ENCODE measurements around the gene GLI3.
"Not testable (repeated sequence)": the region's sequence is repeated elsewhere in the genome, so short reads cannot be mapped to it uniquely, and the experiment has no call there.

GLI3 gene

DNA sequence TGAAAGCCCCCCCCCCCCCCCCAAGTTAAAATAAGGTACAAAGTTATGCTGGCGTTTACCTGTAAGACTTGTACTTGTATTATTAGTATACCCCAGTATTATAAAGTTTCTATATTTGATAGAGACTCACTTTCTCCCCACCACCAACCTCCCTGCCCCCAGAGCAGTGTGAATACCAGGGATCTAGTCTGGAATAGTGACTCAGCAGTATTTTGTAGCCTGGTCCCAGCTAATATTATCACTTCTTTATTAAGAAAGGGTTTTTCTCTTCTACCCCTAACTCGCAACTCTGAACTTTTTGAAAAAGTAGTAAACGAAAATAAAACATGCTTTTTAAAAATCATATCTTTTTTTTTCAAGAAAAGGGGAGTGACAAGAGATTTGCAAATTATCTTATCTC is 26.7 kb downstream of the GLI3 start:
- DNase-seq, result no peak

DNA sequence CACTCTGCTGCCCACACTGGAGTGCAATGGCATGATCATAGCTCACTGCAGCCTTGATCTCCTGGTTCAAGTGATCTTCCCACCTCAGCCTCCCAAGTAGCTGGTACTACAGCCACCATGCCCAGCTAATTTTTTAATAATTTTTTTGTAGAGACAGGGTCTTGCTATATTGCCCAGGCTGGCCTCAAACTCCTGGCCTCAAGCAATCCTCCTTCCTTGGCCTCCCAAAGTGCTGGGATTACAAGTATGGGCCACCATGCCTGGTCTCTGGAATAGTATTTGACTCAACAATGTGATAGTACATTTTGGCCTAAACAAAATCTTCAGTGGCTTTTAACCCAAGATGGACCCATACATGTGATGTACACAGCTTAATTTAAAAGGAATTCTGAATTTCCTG is 27.9 kb downstream of the GLI3 start:
- not testable (repeated sequence) for DNase-seq

DNA sequence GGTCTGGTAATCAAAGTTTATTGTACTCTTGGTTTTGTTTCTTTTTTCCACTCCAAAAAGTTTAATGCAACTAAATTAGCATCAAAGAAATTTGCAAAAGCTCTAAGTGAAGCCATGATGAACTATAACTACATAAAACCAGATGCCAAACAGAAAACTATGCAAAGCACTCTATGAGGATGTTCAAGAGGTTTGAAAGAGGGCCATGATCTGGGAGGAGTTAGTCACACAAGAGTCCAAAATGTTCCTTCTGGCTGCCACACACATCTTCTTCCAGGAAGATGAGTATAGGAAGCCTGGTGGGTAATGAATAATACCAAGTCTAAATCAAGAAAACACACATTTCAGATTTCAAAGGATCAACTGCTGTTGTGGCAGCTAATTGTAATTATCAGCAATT is 28.4 kb downstream of the GLI3 start:
- no peak for DNase-seq

DNA sequence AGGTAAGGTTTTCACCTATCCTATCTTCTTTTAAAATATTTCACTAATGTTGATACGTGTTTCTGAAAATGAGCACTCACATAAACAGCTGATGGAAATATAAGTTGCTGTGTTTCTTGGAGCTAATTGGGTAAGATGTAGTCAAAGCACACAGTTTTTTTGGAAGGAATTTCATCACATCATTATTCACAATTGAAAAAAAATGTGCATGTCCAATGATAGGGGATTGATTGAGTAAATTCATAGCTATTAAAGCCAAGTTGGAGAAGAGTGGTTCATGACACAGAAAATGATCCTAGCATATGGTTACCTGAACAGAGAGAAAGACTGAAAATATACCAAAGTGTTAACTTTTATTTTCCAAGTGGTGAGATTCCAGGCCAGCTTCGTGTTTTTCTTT is 29.6 kb downstream of the GLI3 start:
- DNase-seq, result no peak

GRCh38 chr7:42203336-42203735 is 33.7 kb downstream of the GLI3 start:
- no peak for DNase-seq

- DNase-seq, result no peak
These were observed 34.4 kb downstream of the GLI3 start for GRCh38 chr7:42202601-42203000.

DNA sequence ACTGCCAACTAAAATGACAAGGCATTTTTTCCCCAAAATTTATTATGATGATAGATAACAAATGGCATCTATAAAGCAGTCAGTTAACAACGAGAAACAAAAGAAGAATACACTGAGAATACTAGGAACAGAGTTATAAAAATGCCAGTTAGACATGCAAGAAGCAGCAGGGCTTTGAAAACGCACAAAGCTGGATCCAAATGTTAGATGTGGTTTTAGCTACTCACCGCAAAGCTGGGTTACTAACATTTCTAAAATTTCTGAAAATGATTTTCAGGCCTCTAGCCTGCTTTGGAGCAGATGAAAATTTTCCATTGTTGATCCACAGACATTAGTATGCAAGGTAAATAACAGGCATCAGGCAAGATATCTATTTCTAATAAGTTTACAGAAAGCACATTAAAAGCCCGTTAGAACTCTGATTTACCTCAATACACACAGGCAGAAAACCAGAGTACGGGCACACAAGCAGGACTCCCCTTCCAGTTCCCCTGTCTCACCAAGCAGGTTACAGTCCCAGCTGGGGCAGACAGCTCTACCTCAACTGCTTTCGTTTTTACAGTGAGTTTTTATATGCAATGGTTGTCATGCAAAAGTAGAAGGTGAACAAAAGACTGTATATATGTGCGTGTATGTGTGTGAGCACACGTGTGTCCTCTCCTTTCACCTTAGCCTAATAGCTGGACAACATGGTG is 37.9 kb downstream of the GLI3 start:
- no peak for DNase-seq

DNA sequence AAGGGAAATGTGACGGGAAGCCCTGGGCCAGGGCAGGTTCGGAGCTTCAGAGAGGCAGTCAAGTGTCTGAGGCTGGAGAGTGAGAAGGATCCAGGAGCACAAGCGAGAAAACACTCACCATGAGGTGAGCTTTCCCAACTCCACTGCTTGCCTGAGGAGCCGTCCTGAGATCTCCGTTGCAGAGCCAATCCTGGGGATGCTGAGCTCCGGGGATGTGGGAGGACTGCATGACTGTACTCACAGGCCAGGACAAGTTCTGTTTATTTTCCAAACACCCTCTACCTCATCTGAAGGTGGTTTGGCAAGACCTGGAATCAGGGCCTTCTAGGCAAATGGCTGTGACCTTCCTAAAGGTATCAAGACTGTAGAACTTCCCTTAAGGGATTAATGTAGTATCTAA is 38.7 kb downstream of the GLI3 start:
- DNase-seq, result no peak

- no peak for DNase-seq
These were observed 39.6 kb downstream of the GLI3 start for GRCh38 chr7:42197451-42197850.

- DNase-seq, result no peak
These were observed 42.8 kb downstream of the GLI3 start for GRCh38 chr7:42194238-42194637.

- no peak for DNase-seq
These were observed 43.4 kb downstream of the GLI3 start for GRCh38 chr7:42193471-42194129.

- DNase-seq, result no peak
These were observed 44.1 kb downstream of the GLI3 start for GRCh38 chr7:42192851-42193461.

DNA sequence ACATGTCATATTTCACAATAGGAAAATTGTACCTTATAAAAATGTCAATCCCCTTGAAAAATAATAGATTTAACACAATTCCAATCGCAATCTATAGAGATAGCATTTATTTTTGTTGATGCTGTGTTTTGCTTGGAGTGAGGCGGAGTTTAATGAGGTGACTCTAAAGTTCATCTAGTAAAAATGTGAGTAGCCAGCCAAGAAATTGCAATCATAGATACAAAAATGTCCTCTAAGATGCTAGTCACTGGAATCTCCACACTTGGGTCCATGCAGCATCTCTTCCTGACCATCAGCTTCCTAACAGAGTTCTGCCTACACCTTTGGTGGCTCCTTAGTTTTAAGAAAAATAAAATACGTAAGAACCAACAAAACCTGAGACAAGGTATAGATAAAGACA is 44.9 kb downstream of the GLI3 start:
- no peak for DNase-seq

GRCh38 chr7:42189535-42189934 is 47.5 kb downstream of the GLI3 start:
- DNase-seq, result no peak

- DNase-seq, result no peak
These were observed 50.9 kb downstream of the GLI3 start for GRCh38 chr7:42186151-42186550.

DNA sequence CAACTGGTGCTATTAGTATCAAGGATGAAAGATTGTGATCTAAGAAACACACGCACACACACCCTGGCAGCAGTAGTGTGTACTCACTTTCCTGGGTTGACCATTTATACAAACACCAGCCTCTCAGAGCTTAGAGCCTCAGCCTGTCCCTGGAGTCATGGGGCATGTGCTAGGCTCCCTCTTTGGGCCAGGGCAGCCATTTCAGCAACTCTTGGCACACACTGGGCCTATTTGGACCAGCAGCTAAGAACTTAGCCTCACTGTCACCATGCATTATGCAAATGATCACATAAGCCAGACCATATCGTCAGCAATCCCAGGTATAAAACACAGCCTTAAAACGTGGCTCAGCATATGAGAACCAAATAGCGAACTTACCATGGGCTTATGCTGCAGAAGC is 51.3 kb downstream of the GLI3 start:
- no peak for DNase-seq

DNA sequence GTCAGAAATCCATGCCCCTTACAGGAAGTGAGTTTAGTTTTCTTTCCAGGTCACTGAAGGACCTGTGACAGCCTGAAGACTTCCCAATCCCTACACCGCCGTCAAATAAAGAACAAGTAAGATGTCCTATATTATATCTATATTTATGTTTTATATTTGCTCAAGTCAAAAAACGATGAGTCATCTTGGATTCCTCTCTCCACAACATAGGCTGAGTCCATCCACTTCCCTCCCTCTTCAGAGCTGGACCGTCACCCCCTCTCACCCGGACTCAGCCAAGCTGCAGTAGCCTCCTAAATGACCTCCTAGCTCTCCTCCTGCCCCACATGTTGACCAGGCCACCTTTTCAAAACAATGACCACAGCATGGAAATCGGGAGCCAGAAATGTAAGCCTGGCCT is 53.5 kb downstream of the GLI3 start:
- no peak for DNase-seq

DNA sequence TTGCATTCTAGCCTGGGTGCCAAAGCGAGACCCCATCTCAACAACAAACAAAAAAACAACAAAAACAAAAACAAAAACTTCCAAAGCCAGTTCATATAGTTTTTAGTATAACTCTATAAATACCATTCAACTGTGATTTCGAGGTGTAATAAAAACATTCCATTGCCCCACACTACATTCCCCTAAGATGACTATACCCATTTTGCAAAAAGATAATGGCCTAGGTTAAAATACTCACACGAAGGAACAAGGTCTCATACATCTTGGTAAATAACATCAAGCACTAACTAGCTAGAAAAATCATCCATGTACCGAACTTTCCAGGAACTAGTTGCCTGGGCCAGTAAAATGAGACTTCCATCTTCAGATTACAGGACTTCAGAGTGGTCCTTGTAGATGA is 55.4 kb downstream of the GLI3 start:
- no peak for DNase-seq

- no peak for DNase-seq
These were observed 56.2 kb downstream of the GLI3 start for GRCh38 chr7:42180806-42181205.

GRCh38 chr7:42176724-42177101 is 60.3 kb downstream of the GLI3 start:
- DNase-seq, result no peak

- DNase-seq, result no peak
These were observed 60.9 kb downstream of the GLI3 start for GRCh38 chr7:42175834-42176723.

GRCh38 chr7:42174391-42174912 is 62.6 kb downstream of the GLI3 start:
- DNase-seq, result no peak

DNA sequence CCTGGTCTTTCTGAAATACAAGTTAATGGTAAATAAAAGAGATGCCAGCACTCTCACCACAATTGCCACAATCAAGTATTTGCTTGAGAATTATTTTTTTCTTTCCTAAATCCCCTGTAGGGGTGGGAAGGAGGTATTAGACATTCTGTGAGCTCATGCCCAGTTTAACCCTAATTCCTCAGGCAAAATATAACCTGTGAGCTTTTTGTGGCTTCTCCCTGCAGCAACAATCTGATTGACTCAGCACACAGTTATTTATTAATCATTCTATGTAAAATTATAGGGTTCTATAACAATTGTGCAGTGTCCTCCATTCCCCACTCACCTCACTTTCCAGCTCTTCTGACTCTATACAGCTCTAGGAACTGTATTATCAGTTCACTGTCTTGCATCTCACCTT is 66.3 kb downstream of the GLI3 start:
- DNase-seq, result no peak
